Ovary (tissue), 9 donors: ENCODE measurements around the gene PLXNA2. TPM values are rescaled to one million over a fixed set of nuclear protein-coding genes. Genes with fewer than 3 reads are reported as not detected.

Experiments used
- DNase-seq, 5 donors: peaks; one replicate each; pipeline ENCODE4 v3.0.0-alpha.2; 2019 to 2020
- H3K27ac ChIP-seq, 2 donors: fragments of 200-600 bp; one replicate each; pipeline versions ENCODE4 v1.5.1 to v1.8.0; 2019 to 2022
- H3K27me3 ChIP-seq: fragments of 200-600 bp; one replicate; pipeline ENCODE4 v1.8.0; 2022
- H3K36me3 ChIP-seq: fragments of 200-600 bp; sonication (generic); one replicate; pipeline ENCODE4 v1.5.1; 2019
- H3K4me1 ChIP-seq: one replicate; pipeline ENCODE4 v1.8.1; 2013; ENCODE audit warnings: mild to moderate bottlenecking, moderate library complexity; ENCODE audit not compliant: insufficient read depth
- H3K4me3 ChIP-seq: fragments of 200-600 bp; sonication (generic); one replicate; pipeline ENCODE4 v1.5.1; 2017
- H3K9me3 ChIP-seq, 2 donors: fragments of 200-600 bp in 1 of 2; sonication (generic) in 1 of 2; one replicate each; pipeline versions ENCODE4 v1.5.1 to v1.8.1; 2013 to 2019; ENCODE audit warnings: mild to moderate bottlenecking in 1 of 2, moderate library complexity in 1 of 2
- CTCF ChIP-seq, 3 donors: fragments of 450-650 bp in 2 of 3; fragments of 200-600 bp in 1 of 3; IDR thresholded peaks; one replicate each; pipeline versions ENCODE4 v1.5.1 to v1.8.0; 2016 to 2022; ENCODE audit warnings: antibody characterized with exemption in 3 of 3, mild to moderate bottlenecking in 1 of 3
- EP300 ChIP-seq: sonication (generic); formaldehyde crosslinking; IDR thresholded peaks from one replicate; pipeline ENCODE4 v1.6.1; 2017; ENCODE audit warnings: antibody characterized with exemption
- POLR2A ChIP-seq: fragments of 450-650 bp; IDR thresholded peaks from one replicate; pipeline ENCODE4 v1.6.1; 2017; ENCODE audit warnings: antibody characterized with exemption, mild to moderate bottlenecking, moderate library complexity
- WGBS, 3 donors: extraction: QIAGEN DNeasy Blood & Tissue Kit in 1 of 3; methylation state at CpG; one replicate each; pipeline versions ENCODE4 v1.1.5 to v1.1.7; 2013 to 2017; 5-methylcytosine and 5-hydroxymethylcytosine counted together
- intact Hi-C, 4 donors: fragments of 100-400 bp; cut with DNase I; formaldehyde crosslinking; loops; one replicate each; pipeline versions ENCODE4 v1.11.0 to v1.15.1; 2022 to 2023
- polyA plus RNA-seq, 2 donors: library from polyadenylated mRNA; stranded (reverse); fragments of 200-250 nt in 1 of 2; fragments of 350-450 nt in 1 of 2; fragmentation: Illumina TruSeq in 1 of 2; extraction: RNeasy Lipid Tissue Mini Kit (QIAGEN cat#74804) in 1 of 2; gene quantifications; one replicate each; pipeline ENCODE4 v1.2.3, GENCODE V29; 2013 to 2014
- total RNA-seq, 7 donors: library from RNA; depleted of rRNA in 2 of 7; stranded (reverse); fragments of >200 nt in 2 of 7; fragmentation: NEBNext Ultra II Directional in 3 of 7; extraction: Animal tissue kit (Norgen Biotek cat#: 25700) in 3 of 7; gene quantifications; one replicate each; pipeline versions ENCODE4 v1.1.0 to v1.2.4, GENCODE V29; 2016 to 2023
- donor health status: DM: no; HTN: no; CAD: no; lungs with moderate emphysema.
- donor health status: DM: no; HTN: no; CAD: no.
- donor health status: Bipolar disorder and iron deficiency.
- donor health status: DM: yes; HTN: yes; CAD: no.
- donor health status: DM: no; HTN: no; CAD: no.
- donor health status: DM: yes; HTN: yes; CAD: no.

The PLXNA2 gene
- total and polyA plus RNA-seq, 9 donors, result 10.7 to 71.5 (median 44.0) TPM

- Histone ChIP-seq H3K4me1 (peaks cover 60% of the 10 kb centered on the region), H3K27me3 (no peaks in the 10 kb centered on the region), H3K4me3 (no peak overlapping the region), H3K9me3 (no peaks in the 10 kb centered on the region), H3K36me3 (no peaks in the 10 kb centered on the region), H3K27ac (no peak overlapping the region)
- intact Hi-C loops, result loop anchor here in 2 of 4 donors (5.0 to 10.0 kb wide), 3 partner anchors 32 to 102 kb away; no protein-coding TSS in a partner anchor
- no peak for DNase-seq
- WGBS, 3 donors, result 95 to 96% (median 95%) methylated on average over 5 of the region's 5 CpGs
- TF ChIP-seq POLR2A (no peak), CTCF (IDR thresholded peaks at IDR 0.05) (no peak), EP300 (no peak)
These were observed 9.5 kb downstream of the PLXNA2 start for GRCh38 chr1:208234721-208235120.

GRCh38 chr1:208233978-208234377, 10.2 kb downstream of the PLXNA2 start:
- Histone ChIP-seq H3K9me3 (no peaks in the 10 kb centered on the region), H3K4me1 (peaks cover 59% of the 10 kb centered on the region), H3K27me3 (no peaks in the 10 kb centered on the region), H3K36me3 (no peaks in the 10 kb centered on the region), H3K27ac (peak overlapping the region in 1 of 2 donors; percentile 34), H3K4me3 (no peak overlapping the region)
- no peak for DNase-seq
- 41 to 70% (median 60%) methylated on average over 3 of the region's 3 CpGs for WGBS, 3 donors
- intact Hi-C loops, result loop anchor here in 1 of 4 donors (10.0 kb wide), 1 partner anchor 89 kb away; no protein-coding TSS in a partner anchor
- TF ChIP-seq CTCF (IDR thresholded peaks at IDR 0.05), result no peak
- TF ChIP-seq POLR2A, result no peak
- TF ChIP-seq EP300, result no peak

GRCh38 chr1:208233546-208233945, 10.6 kb downstream of the PLXNA2 start:
- no peaks in the 10 kb centered on the region for H3K27me3 ChIP-seq

DNA sequence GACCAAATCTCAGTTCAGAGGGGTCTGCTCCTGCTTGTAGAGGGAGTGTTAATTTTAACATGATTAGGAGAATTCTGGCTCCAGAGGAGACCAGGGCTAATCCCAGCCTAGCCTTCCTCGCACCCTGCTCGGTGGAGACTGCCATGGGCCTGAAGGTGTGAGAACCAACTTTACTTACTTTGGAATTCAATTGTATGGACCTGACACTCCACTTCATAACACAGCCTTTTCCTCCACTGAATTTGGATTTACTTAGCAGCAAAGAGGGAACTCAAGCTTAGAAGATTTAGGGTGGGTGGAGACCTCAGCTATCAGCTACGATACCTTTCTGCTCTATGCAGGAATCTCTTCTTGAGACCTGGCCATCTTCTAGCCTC, 11.5 kb downstream of the PLXNA2 start:
- intact Hi-C loops, result loop anchor here in 1 of 4 donors (10.0 kb wide), 1 partner anchor 88 kb away; no protein-coding TSS in a partner anchor
- 68 to 78% (median 71%) methylated on average over 3 of the region's 3 CpGs for WGBS, 3 donors

More at GRCh38 chr1:208233546-208233945, 10.6 kb downstream of the PLXNA2 start:
- intact Hi-C loops, result loop anchor here in 1 of 4 donors (10.0 kb wide), 1 partner anchor 89 kb away; no protein-coding TSS in a partner anchor
- peak overlapping the region in 1 of 2 donors; percentile 34 for H3K27ac ChIP-seq
- H3K4me3 ChIP-seq, result no peak overlapping the region
- peaks cover 57% of the 10 kb centered on the region for H3K4me1 ChIP-seq
- WGBS, 3 donors, result 45 to 70% (median 54%) methylated on average over 5 of the region's 5 CpGs
- no peaks in the 10 kb centered on the region for H3K36me3 ChIP-seq
- TF ChIP-seq POLR2A, result no peak
- no peak for TF ChIP-seq EP300
- no peak for TF ChIP-seq CTCF (IDR thresholded peaks at IDR 0.05)
- DNase-seq, result no peak
- H3K9me3 ChIP-seq, result no peaks in the 10 kb centered on the region

More for the DNA sequence above, 11.5 kb downstream of the PLXNA2 start:
- H3K9me3 ChIP-seq, result no peaks in the 10 kb centered on the region
- no peak overlapping the region for H3K4me3 ChIP-seq
- H3K4me1 ChIP-seq, result peaks cover 62% of the 10 kb centered on the region
- DNase-seq, result no peak
- TF ChIP-seq EP300 (no peak), CTCF (IDR thresholded peaks at IDR 0.05) (no peak), POLR2A (no peak)
- H3K27me3 ChIP-seq, result no peaks in the 10 kb centered on the region
- H3K36me3 ChIP-seq, result no peaks in the 10 kb centered on the region
- peak overlapping the region in 1 of 2 donors; percentile 79 for H3K27ac ChIP-seq
